Measurements from ENCODE around the gene SOX10.

The SOX10 gene

DNA sequence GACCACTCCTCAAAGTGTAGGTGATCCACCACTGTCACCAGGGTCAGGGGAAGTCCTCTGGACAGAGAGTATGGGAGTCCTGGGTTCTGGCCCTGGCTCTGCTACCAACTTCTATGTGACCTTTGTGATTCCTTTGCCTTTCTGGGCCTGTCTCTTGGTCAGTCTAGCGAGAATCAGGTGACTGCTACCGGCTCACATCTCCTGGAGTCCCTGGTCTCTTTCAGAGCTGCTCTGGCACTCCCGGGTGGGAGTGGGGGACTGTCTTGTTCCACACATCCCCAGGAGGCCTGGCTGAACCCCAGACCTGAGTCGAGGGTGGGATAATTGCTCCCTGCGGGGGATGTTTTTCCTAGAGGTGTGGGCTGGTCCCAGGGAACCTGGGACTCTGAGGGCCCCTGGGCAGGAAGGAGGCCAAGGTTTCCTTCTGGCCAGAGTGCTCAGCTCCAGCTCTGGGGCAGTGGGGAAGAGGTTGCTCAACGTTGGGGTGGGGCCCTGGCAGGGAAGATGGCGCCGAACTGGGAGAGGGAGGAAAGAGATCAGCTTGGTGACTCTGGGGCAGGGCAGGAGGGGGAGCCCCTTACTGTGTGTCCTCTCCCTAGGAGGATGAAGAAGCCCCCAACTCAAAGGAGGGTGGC lies 2.1 kb downstream of the SOX10 start:
- Histone ChIP-seq H3K4me2 (ENCODE audit: low read depth, low read length, poor library complexity, severe bottlenecking) (no peak overlapping the region), H3K4me1 (ENCODE audit: insufficient read depth, low read length, poor library complexity, severe bottlenecking) (peaks cover 17% of the 10 kb centered on the region), H2AFZ (ENCODE audit: low read length) (no peak overlapping the region), H3K27me3 (ENCODE audit: insufficient read depth, low read length, poor library complexity, severe bottlenecking) (no peaks in the 10 kb centered on the region), H3K9ac (ENCODE audit: low read depth, low read length, poor library complexity, severe bottlenecking) (no peak overlapping the region), H3K79me2 (ENCODE audit: insufficient read depth, low read length) (no peaks in the 10 kb centered on the region), H3K9me3 (ENCODE audit: insufficient read depth, low read depth, low read length) (no peaks in the 10 kb centered on the region), H3F3A (ENCODE audit: low read depth) (no peaks in the 10 kb centered on the region), H3K4me3 (ENCODE audit: low read length, poor library complexity, severe bottlenecking) (no peak overlapping the region), H3K36me3 (ENCODE audit: insufficient read depth, low read length) (no peaks in the 10 kb centered on the region), H4K20me1 (ENCODE audit: insufficient read depth, low read length, poor library complexity, severe bottlenecking) (no peaks in the 10 kb centered on the region), H3K9me2 (replicated peaks; ENCODE audit: low read depth, low read length) (no peaks in the 10 kb centered on the region)
- TF ChIP-seq EZH2phosphoT487 (IDR thresholded peaks at IDR 0.05; ENCODE audit: borderline replicate concordance) (no peak), CTCF (conservative IDR thresholded peaks at IDR 0.05; ENCODE audit: low read length) (no peak)

- H3K9me2 ChIP-seq (replicated peaks; ENCODE audit: low read depth, low read length): no peaks in the 10 kb centered on the region
- no peak for TF ChIP-seq EZH2phosphoT487 (IDR thresholded peaks at IDR 0.05; ENCODE audit: borderline replicate concordance)
- no peak for TF ChIP-seq CTCF (conservative IDR thresholded peaks at IDR 0.05; ENCODE audit: low read length)
- H3K9ac ChIP-seq (ENCODE audit: low read depth, low read length, poor library complexity, severe bottlenecking): no peak overlapping the region
- H3K4me1 ChIP-seq (ENCODE audit: insufficient read depth, low read length, poor library complexity, severe bottlenecking): peaks cover 10% of the 10 kb centered on the region
- no peak overlapping the region for H3K4me2 ChIP-seq (ENCODE audit: low read depth, low read length, poor library complexity, severe bottlenecking)
- no peaks in the 10 kb centered on the region for H4K20me1 ChIP-seq (ENCODE audit: insufficient read depth, low read length, poor library complexity, severe bottlenecking)
- no peaks in the 10 kb centered on the region for H3K36me3 ChIP-seq (ENCODE audit: insufficient read depth, low read length)
- no peaks in the 10 kb centered on the region for H3K27me3 ChIP-seq (ENCODE audit: insufficient read depth, low read length, poor library complexity, severe bottlenecking)
- H3F3A ChIP-seq (ENCODE audit: low read depth): no peaks in the 10 kb centered on the region
- H3K4me3 ChIP-seq (ENCODE audit: low read length, poor library complexity, severe bottlenecking): no peak overlapping the region
- no peaks in the 10 kb centered on the region for H3K9me3 ChIP-seq (ENCODE audit: insufficient read depth, low read depth, low read length)
- H3K79me2 ChIP-seq (ENCODE audit: insufficient read depth, low read length): no peaks in the 10 kb centered on the region
- no peak overlapping the region for H2AFZ ChIP-seq (ENCODE audit: low read length)
Measured at GRCh38 chr22:37981282-37982011, 2.9 kb downstream of the SOX10 start.

DNA sequence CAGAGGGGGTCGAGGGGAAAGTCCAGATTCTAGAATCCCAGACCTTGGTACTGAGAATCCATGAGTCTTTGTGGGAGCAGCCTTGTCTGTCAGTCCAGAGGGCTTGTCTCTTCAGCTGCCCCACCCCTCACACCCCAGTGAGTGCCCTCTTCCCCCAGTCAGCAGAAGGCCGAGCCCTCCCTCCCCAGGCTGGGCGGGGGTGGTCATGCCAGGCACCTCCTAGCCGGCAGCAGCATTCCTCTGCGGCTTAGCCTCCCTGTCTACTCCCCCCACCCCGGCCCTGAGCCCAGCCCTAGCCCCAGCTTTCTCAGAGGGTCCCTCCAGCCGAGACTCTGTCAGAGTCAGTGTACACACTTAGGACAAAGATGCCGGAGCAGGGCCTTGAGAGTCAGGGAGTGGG lies 4.6 kb downstream of the SOX10 start:
- no peak overlapping the region for H3K4me2 ChIP-seq (ENCODE audit: low read depth, low read length, poor library complexity, severe bottlenecking)
- no peak overlapping the region for H3K4me3 ChIP-seq (ENCODE audit: low read length, poor library complexity, severe bottlenecking)
- peaks cover under 1% of the 10 kb centered on the region for H3K4me1 ChIP-seq (ENCODE audit: insufficient read depth, low read length, poor library complexity, severe bottlenecking)
- no peaks in the 10 kb centered on the region for H3K9me2 ChIP-seq (replicated peaks; ENCODE audit: low read depth, low read length)
- TF ChIP-seq CTCF (conservative IDR thresholded peaks at IDR 0.05; ENCODE audit: low read length) (no peak), EZH2phosphoT487 (IDR thresholded peaks at IDR 0.05; ENCODE audit: borderline replicate concordance) (no peak)
- no peaks in the 10 kb centered on the region for H3K9me3 ChIP-seq (ENCODE audit: insufficient read depth, low read depth, low read length)
- H4K20me1 ChIP-seq (ENCODE audit: insufficient read depth, low read length, poor library complexity, severe bottlenecking): no peaks in the 10 kb centered on the region
- no peaks in the 10 kb centered on the region for H3F3A ChIP-seq (ENCODE audit: low read depth)
- no peaks in the 10 kb centered on the region for H3K79me2 ChIP-seq (ENCODE audit: insufficient read depth, low read length)
- no peaks in the 10 kb centered on the region for H3K27me3 ChIP-seq (ENCODE audit: insufficient read depth, low read length, poor library complexity, severe bottlenecking)
- H3K36me3 ChIP-seq (ENCODE audit: insufficient read depth, low read length): no peaks in the 10 kb centered on the region
- no peak overlapping the region for H3K9ac ChIP-seq (ENCODE audit: low read depth, low read length, poor library complexity, severe bottlenecking)
- no peak overlapping the region for H2AFZ ChIP-seq (ENCODE audit: low read length)

All from Loucy (cell line).